ENCODE measurements around the gene C8G. TPM values are rescaled to one million over a fixed set of nuclear protein-coding genes. Genes with fewer than 3 reads are reported as not detected.
A peak's percentile ranks its signal among the peaks of the same experiment; 100 is the strongest.

Gene C8G
- total RNA-seq, 4 donors from 2014 or later: 1.7 to 5.2 TPM; not detected in 2

DNA sequence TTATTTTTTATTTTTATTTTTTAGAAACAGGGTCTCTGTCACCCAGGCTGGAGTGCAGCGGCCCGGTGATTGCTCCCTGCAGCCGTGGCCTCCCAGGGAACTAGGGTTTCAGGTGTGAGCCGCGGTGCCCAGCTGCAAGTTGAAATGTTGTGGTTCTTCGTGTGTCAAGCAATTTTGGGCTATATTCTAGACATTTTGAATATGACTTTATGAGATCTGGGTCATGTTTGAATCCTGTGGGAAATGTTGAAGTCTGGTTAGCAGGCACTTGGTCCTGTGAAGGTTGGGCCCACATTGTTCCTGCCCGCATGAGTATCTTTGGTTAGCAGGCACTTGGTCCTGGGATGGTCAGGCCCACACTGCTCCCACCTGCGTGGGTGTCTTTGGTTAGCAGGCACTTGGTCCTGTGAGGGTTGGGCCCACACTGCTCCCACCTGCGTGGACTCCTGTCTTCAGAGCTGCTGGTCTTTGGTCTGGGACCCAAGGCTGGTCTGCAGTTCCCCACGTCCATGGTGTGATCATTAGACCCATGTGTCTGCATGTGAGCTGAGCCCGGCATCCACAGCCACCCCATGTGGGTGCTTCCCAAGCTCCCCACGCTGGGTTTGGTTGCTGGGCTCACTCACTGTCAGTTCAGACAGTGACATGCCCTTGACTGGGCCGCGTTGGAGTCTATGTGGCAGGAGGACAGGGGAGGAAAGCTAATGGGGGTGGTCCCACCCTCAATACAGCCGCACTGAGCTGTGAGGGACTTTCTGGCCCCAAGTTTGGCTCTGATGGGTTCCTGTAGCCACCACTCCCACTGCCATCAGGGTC lies 7.6 kb upstream of the C8G start:
- intact Hi-C loops (cut with DNase I; ENCODE audit: low total_unique reads): no loop called here
- Histone ChIP-seq H3K36me3 (peaks cover 0 to 21% of the 10 kb centered on the region in 2 donors), H3K27ac (peak overlapping the region; percentile 92 to 98 (median 96)), H3K9me3 (no peaks in the 10 kb centered on the region), H3K4me3 (no peak overlapping the region), H3K27me3 (no peaks in the 10 kb centered on the region), H3K4me1 (peaks cover 13 to 28% of the 10 kb centered on the region in 2 donors)
- in situ Hi-C loops (cut with MboI; ENCODE audit: low sequenced_read_pairs in 4 of 4): loop anchor here in 1 of 4 donors (25.0 kb wide), 1 partner anchor 150 kb away; the partner anchor contains the start of genes CCDC183 and TMEM141
- DNase-seq (no peak), ATAC-seq (no peak)
- TF ChIP-seq POLR2A (IDR thresholded peaks at IDR 0.05) (no peak), CTCF (IDR thresholded peaks at IDR 0.05 in 4 of 5, conservative IDR thresholded peaks at IDR 0.05 in 1 of 5) (no peak)

DNA sequence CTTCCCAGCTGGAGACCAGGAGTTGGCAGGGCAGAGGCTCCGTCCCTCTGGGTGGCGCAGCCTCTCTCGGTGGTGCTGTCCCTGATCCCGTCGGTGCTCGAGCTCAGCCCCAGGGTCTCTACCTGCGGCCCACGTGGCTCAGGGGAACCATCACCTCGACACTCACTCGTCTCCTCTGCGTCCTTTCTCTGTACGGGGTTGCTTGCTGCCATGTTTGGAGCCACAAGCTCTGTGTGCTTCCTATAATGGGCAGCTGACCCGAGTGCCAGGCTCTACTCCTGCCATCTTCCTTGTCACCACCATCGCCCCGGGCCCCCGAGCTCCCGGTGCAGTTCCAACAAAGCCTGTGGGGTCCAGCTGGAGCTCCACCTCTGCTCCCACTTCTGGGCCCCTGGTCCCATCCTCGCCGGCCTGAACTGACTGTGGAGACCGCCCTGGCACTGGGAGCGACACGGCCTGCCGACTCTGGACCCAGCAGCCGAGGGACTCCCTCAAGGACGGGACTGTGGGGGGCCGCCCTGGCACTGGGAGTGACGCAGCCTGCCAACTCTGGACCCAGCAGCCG lies 5.5 kb upstream of the C8G start:
- Histone ChIP-seq H3K9me3 (no peaks in the 10 kb centered on the region), H3K4me3 (no peak overlapping the region), H3K4me1 (peaks cover 23 to 41% of the 10 kb centered on the region in 2 donors), H3K36me3 (peaks cover 0 to 28% of the 10 kb centered on the region in 2 donors), H3K27me3 (no peaks in the 10 kb centered on the region), H3K27ac (peak overlapping the region; percentile 92 to 98 (median 96))
- no peak for TF ChIP-seq POLR2A (IDR thresholded peaks at IDR 0.05)
- no peak for TF ChIP-seq CTCF (IDR thresholded peaks at IDR 0.05 in 4 of 5, conservative IDR thresholded peaks at IDR 0.05 in 1 of 5)
- DNase-seq (no peak), ATAC-seq (no peak)
- in situ Hi-C loops (cut with MboI; ENCODE audit: low sequenced_read_pairs in 4 of 4): loop anchor here in 1 of 4 donors (25.0 kb wide), 1 partner anchor 152 kb away; the partner anchor contains the start of genes CCDC183 and TMEM141
- intact Hi-C loops (cut with DNase I; ENCODE audit: low total_unique reads): no loop called here

GRCh38 chr9:136939996-136940525 lies 5.0 kb upstream of the C8G start:
- ATAC-seq: peak; percentile 77 to 79
- in situ Hi-C loops (cut with MboI; ENCODE audit: low sequenced_read_pairs in 4 of 4) (loop anchor here in 2 of 4 donors (10.0 to 25.0 kb wide), 2 partner anchors 95 to 153 kb away; partner anchors contain the start of genes CCDC183 (in 1 of the 2), FUT7 (in 1 of the 2) and TMEM141 (in 1 of the 2)), intact Hi-C loops (cut with DNase I; ENCODE audit: low total_unique reads) (loop anchor here (1.0 to 5.0 kb wide), 3 partner anchors 12 to 253 kb away; partner anchors contain the start of genes AGPAT2 and TRAF2)
- peak; percentile 88 to 98 for DNase-seq
- H3K27ac ChIP-seq: peak overlapping the region; percentile 92 to 98 (median 96)
- peaks cover 23 to 45% of the 10 kb centered on the region in 2 donors for H3K4me1 ChIP-seq
- H3K9me3 ChIP-seq: no peaks in the 10 kb centered on the region
- no peaks in the 10 kb centered on the region for H3K27me3 ChIP-seq
- H3K36me3 ChIP-seq: peaks cover 0 to 28% of the 10 kb centered on the region in 2 donors
- peak; percentile 85 to 89 for TF ChIP-seq POLR2A (IDR thresholded peaks at IDR 0.05)
- no peak for TF ChIP-seq CTCF (IDR thresholded peaks at IDR 0.05 in 4 of 5, conservative IDR thresholded peaks at IDR 0.05 in 1 of 5)
- peak overlapping the region in 1 of 4 donors; percentile 95 for H3K4me3 ChIP-seq

DNA sequence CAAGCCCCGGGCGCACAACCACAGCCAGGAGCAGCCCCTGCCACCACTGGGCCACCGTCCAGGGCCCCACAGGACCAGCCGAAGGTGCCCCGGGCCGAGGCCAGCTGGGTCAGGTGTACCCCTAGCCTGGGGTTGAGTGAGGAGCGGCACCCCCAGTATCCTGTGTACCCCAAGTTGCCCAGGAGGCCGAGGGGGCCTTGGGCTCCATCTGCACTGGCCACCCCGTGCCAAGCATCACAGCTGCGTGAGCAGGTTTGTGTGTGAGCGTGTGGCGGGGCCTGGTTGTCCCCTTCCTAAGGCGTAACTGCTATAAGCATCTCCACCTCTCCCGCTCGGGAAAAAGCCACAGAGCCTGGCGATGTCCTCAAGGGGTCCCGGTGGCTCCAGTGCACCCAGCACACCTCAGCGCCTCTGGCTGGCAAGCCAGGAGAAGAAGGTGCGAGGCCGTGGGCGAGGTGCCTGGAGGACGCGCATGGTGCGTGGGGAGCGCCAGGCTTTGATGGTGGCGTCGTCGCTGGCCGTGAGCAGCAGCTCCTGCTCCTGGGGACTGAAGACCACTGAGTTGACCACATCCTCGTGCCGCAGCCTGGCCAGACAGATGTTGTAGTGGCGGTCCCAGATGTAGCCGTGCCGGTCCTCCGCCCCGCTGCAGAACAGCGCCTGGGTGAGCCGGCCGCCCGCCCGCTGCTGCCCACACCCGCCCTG lies 4.4 kb upstream of the C8G start:
- TF ChIP-seq CTCF (IDR thresholded peaks at IDR 0.05 in 4 of 5, conservative IDR thresholded peaks at IDR 0.05 in 1 of 5): no peak
- no peak for TF ChIP-seq POLR2A (IDR thresholded peaks at IDR 0.05)
- H3K27me3 ChIP-seq: no peaks in the 10 kb centered on the region
- peak overlapping the region; percentile 92 to 97 (median 96) for H3K27ac ChIP-seq
- peaks cover 23 to 46% of the 10 kb centered on the region in 2 donors for H3K4me1 ChIP-seq
- peaks cover 0 to 28% of the 10 kb centered on the region in 2 donors for H3K36me3 ChIP-seq
- ATAC-seq (no peak), DNase-seq (no peak)
- H3K4me3 ChIP-seq: peak overlapping the region in 1 of 4 donors; percentile 95
- in situ Hi-C loops (cut with MboI; ENCODE audit: low sequenced_read_pairs in 4 of 4) (loop anchor here in 2 of 4 donors (10.0 to 25.0 kb wide), 2 partner anchors 94 to 153 kb away; partner anchors contain the start of genes CCDC183 (in 1 of the 2), FUT7 (in 1 of the 2) and TMEM141 (in 1 of the 2)), intact Hi-C loops (cut with DNase I; ENCODE audit: low total_unique reads) (loop anchor here (1.0 to 5.0 kb wide), 3 partner anchors 12 to 253 kb away; partner anchors contain the start of genes AGPAT2 and TRAF2)
- no peaks in the 10 kb centered on the region for H3K9me3 ChIP-seq
